Renal pelvis (tissue), 12 donors: Measurements from ENCODE around the gene OR4F15. TPM values are rescaled to one million over a fixed set of nuclear protein-coding genes. Genes with fewer than 3 reads are reported as not detected.
"Not testable (repeated sequence)": the region's sequence is repeated elsewhere in the genome, so short reads cannot be mapped to it uniquely, and the experiment has no call there.

ENCODE experiments used
- DNase-seq: peaks from one replicate; pipeline ENCODE4 v3.0.0-alpha.2; 2013
- long read RNA-seq, 16 experiments: transcript quantifications; one replicate each; lab custom pipeline, GENCODE V29; 2026
- polyA plus RNA-seq, 3 donors: library from polyadenylated mRNA; unstranded; fragments of 120-200 nt; gene quantifications; one replicate each; pipeline ENCODE4 v1.2.1, GENCODE V29; 2013; ENCODE audit not compliant: insufficient read length in 3 of 3

OR4F15 gene, protein sequence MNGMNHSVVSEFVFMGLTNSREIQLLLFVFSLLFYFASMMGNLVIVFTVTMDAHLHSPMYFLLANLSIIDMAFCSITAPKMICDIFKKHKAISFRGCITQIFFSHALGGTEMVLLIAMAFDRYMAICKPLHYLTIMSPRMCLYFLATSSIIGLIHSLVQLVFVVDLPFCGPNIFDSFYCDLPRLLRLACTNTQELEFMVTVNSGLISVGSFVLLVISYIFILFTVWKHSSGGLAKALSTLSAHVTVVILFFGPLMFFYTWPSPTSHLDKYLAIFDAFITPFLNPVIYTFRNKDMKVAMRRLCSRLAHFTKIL
- polyA plus RNA-seq: under 1 TPM in 1 of 3 donors, not detected in 2; 0.04 TPM
- long read RNA-seq, donor 1: 0 reads
- long read RNA-seq, donor 2: 0 reads
- long read RNA-seq, donor 3: 0 reads
- long read RNA-seq, donor 4: 0 reads
- long read RNA-seq, donor 5: 0 reads
- long read RNA-seq, donor 6: 0 reads
- long read RNA-seq, donor 7: 0 reads
- long read RNA-seq, donor 8: 0 reads
- long read RNA-seq, donor 9: 0 reads
- long read RNA-seq, donor 10: 0 reads
- long read RNA-seq, donor 11: 0 reads
- long read RNA-seq, donor 12: 0 reads
- long read RNA-seq, donor 13: 0 reads
- long read RNA-seq, donor 14: 0 reads
- long read RNA-seq, donor 15: 0 reads
- long read RNA-seq, donor 16: 0 reads

DNA sequence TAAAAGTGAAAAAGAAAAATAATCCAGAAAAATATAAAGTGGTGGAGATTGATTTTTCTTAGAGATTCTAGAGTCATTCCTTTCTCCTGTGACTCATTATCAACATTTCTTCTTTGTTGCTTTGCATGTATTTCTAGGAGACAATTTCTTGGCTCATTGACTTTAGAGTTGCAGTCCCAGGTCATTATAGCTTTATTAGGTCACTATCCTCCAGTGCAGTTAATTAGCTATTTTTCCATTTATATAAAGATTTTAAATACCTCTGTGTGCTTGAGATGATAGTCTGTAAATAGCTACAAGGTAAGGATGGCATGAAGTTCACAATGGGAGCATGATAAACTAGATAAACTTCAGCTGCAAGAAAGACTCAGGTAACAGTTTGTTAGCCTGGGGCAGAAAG lies at the start of gene OR4F15:
OR4F15 (plus strand) TSS at position 301 of the 400 bp plus-strand sequence. CDS start 5,985 bp downstream, outside the sequence.
- DNase-seq: no peak

DNA sequence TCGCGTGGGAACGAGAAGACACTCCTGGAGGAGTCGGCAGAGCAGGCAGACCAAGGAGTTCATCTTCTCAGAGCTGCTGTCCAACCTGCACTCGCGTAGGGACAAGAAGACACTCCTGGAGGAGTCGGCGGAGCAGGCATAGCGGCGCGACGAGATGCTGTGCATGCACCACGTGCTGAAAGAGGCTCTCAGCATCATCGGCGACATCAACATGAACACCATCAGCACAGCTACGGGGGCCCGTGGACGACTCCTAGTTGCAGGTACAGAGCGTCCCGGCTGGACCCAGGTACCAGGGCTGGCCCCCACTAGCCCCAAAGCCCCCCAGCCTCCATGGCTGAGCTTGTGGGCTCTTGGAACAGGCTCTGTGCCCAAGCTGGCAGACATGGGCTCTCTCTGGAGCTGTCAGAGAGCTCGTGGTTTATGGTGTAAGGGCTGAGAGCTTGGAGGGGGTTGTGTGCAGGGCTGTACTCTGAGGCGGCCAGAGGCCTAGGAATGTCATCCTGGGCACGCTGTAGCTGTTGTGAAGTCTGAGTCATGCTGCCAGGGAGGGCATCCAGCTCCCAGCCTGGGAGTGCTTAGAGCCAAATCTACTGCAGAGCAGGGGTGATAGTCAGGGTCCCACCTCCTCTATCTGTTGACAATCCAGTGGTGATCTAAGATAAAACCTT lies 47.2 kb upstream of the OR4F15 start:
- not testable (repeated sequence) for DNase-seq

DNA sequence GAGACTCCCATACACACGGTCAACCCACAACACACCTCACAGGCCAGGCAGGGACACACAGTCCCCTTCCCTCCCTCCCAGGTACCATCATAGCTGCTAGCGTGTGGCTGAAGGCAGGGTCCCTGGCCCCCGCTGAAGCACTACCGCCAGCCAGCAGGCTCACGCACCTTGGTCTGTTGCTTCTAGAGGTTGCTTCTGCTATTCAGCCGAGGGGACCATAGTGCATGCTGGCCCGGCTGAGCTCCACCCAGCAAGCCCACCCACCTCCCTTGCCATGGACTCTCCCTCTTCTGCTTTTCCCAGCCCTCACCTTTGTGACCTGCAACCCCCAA lies 46.7 kb upstream of the OR4F15 start:
- DNase-seq: not testable (repeated sequence)

DNA sequence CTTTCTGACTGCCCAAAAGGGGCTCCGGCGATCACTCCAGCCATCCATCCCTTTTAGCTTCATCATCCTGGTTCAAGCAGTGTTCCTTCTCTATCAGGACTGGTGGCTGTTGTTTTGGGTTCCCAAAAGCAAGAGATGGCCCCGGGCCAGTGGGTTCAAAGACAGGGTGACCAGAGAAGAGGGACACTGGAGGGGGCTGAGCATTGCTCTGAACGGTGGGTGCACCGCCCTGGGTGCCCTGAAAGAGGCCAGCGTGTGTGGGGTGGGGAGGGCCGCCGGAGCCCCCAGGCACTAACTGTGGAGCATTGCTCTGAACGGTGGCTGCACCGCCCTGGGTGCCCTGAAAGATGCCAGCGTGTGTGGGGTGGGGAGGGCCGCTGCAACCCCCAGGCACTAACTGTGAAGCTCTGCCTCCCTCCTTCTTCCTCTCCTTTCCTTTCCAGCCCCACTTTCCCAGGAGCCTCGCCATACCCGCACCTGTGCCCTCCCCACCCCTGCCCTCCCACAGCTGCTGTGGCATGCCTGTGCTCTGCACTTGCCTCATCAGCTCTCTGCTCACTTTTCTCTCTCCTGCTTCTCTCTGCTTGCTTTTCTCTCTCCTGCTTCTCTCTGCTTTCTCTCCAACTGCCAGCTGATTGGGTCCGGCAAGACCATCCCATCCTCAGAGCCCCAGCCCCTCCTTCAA lies 46.1 kb upstream of the OR4F15 start:
- no peak for DNase-seq

DNA sequence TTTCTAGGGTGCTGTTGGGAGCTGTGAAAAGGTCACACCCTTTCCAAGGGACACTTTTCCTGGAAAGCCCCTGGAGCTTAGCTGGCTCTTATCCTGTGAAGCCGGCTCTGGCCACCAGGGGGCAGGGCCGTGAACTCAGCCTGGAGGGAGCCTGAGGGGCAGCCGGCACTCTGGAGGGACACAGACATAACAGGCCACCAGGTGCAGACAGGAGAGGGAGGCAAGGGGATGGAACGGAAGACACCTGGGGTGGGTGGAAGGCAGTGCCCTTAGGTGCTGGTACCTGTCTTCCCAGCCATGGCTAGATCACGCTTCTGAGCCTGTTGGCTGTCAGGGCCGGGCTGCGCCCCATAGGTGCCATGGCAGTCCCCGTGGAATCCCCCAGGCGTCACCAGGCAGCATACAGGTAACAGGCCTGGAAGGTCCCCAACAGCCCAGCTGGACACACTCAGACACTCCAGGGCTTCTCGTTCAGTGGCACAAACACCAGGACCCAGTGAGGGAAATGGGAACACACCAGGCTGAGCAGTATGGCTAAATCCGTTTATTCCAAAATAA lies 44.8 kb upstream of the OR4F15 start:
- DNase-seq: not testable (repeated sequence)

DNA sequence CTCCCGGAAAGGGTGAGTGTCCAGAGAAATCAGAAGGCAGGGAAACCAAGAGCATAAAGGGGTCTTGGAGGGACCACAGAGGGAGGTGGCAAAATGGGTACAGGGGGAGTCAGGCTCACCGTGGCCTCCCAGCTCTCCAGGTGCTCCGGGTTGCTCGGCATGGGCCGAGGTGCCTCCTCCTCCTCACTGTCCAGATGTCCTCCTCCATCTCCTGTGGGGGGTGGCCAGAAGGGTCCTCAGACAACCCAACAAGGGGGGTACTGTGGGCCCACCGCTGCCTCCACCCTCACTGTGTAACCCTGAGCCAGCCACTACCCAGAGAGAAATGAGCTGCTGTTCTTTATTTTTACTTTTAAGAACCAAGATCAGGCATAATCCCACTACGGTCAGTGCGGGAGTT lies 39.1 kb upstream of the OR4F15 start:
- DNase-seq: no peak

DNA sequence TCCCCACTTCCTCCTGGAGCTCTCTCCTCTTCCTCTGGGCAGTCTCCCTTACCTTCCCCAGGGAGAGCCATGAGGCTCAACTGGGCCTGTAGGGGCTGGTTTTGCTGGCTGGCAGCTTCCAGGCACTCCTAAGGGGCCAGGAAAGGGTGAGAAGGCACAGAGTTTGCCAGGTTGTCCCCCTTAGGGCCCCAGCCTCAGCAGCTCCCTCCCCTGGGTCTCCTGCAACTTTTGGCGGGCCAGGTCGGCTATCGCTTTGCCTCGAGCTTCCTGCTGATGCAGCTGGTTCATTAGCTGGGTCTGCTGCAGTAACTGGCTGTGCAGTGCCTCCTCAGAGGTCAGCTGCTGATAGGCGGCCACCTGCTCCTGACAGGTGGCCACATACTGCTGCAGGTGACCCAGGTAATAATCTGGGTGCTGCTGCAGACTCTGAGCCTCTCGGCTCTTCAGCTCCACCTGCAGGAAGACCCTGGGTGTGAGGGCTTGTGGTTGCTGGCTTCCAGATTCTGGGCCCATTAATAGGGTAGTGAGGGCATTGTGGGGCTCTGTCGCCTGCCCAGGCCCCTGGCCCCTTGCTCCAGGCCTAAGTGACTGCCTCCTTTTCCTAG lies 38.4 kb upstream of the OR4F15 start:
- DNase-seq: no peak

DNA sequence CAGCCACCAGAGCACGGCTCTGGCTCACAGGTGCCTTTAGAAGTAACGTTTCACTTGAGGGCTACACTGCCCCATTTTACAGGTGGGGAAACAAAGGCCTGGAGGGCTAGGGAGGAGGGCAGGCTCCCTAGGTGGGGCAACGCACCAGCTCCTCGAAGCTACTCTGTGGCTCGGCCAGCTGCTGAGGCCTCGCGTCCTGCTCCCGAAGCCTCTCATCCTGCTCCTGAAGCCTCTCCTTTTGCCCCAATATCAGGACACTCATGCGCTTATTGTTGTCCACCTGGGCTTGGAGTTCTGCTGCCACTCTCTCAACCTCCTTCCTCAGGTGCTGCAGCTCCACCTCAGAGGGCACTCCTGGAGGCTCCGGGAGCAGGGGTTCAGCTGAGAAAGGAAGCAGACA lies 36.9 kb upstream of the OR4F15 start:
- no peak for DNase-seq

DNA sequence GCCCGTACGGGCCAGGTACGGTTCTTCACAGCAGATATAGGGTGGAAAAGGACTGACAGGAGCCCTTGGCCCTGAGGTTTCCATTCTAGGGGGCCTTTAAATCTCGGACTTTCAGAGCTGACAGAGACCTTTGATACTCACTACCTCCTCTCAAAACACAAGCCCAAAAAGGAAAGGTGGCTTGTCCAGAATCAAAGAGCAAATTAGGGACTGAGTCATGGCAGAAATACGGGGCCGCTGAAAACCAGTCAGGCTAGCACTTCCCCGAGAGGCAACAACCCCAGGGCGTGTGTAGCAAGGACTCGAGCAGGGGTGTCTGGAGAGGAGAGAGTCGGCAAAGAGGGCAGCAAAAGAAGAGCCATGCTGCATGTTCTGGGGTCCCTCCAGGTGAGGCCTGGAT lies 33.4 kb upstream of the OR4F15 start:
- DNase-seq: not testable (repeated sequence)

DNA sequence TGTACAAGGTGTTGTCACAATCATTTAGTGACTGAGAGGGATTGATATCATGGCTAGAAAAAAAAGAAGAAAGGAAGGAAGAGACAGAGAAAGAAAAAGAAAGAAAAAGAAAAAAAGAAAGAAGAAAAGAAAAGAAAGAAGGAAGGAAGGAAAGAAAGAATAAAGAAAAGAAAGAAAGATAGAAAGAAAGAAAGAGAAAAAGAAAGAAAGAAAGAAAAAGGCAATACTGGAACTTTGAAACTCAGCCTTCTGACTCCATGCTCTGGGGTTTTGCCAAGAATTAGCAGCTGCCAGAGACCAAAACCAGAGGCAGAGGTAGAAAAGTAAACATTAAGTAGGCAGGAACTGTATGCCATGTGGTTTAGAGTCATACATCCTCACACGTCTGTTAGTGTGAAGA lies 31.8 kb upstream of the OR4F15 start:
- not testable (repeated sequence) for DNase-seq

DNA sequence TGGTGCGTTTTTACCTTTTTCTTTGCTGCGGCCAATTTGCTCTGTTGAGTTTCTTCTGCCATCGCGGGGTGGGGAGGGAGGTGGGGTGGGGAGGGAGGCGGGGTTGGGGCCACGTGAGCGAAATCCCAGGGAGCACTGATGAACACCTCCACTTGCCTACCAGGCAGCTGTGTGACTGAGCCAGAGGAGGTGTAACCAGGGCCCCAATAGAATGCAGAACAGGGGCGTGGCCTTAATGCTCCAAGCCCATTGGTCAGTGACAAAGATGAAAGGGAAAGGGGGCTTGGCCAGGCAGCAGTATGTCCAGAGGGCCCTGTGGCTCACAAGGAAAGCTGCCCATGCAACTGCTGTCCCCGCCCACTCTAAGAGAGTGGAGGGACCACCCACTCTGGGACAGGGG lies 30.1 kb upstream of the OR4F15 start:
- DNase-seq: no peak

DNA sequence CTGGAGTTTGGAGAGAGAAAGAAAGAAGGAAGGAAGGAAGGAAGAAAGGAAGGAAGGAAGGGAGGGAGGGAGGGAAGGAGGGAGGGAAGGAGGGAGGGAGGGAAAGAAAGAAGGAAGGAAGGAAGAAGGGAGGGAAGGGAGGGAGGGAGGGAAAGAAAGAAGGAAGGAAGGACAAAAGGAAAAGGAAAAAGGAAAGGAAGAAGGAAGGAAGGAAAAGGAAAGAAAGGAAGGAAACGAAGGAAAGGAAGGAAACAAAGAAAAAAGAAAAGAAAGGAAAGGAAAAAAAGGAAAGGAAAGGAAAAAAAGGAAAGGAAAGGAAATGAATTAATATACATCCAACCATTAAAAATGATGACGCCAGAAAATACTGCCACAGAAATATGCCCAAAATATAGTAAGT lies 27.4 kb upstream of the OR4F15 start:
- DNase-seq: no peak

DNA sequence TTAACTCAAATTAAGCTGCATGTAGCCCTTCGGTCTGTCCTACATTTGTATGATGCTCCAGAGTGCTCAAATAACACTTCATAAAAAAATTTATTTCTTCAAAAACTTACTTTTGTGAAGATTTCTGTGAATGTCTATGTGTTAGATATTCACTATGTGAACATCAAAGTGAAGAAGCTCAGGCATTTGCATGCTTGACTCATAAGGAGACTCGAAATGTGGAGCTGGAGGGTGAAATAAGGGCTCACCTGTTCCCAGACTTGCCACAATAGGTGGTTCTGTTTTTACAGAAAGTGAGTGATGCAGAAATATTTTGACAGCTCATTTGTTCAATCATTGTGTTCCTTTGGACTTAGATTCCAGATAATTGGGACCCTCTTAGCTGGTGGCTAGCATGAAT lies 25.6 kb upstream of the OR4F15 start:
- not testable (repeated sequence) for DNase-seq

DNA sequence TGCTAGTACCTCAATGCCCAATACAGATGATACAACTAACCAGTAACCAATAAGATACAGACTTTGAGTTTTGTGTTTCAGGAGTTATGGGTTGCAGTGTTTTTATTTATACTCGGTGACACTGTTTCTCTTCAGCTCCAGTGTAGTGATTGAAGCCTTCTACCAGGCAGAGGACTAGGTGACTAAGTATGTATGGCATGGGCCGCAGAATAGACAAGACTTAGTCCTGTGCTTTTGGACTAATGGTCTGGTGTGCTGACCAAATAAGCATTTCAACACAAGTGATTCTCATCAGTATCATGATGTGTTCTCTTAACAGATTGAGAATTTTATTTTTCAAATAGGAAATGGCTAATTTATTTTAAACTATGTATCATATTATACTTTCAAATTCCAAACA lies 24.0 kb upstream of the OR4F15 start:
- not testable (repeated sequence) for DNase-seq

DNA sequence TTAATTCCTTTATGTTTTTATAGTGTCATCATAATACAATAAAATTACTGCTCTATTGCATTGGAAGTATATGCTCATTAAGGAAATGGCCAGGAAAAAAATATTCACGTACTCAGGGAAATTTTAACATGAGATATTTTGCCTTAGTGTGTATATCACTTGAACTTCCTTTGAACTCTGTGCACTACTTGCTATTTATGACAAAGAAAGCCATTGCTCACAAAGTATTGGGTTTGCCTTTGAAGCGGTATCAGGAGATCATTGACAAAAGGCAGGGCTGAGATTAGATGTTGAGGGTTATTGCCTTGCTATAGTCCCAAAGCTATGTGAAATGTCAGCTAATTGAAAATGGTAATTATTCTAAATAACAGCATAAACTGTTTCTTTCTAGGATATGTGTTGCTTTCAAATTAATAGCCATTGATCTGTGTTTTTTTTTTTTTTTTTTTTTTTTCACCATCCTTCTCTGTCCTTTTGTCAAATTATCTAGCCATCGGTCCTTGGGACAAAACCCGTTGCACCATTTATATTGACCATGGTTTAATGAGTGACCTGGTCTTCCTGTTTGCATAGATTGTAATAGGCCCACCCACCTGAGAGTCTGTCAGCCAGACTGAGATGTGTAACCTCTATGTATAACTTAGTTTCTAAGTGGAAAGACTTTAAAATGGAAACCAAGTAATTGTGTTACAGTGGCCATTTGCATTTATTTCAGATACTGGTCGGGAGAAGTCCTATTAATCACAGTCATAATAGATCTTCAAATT lies 23.3 kb upstream of the OR4F15 start:
- DNase-seq: not testable (repeated sequence)

DNA sequence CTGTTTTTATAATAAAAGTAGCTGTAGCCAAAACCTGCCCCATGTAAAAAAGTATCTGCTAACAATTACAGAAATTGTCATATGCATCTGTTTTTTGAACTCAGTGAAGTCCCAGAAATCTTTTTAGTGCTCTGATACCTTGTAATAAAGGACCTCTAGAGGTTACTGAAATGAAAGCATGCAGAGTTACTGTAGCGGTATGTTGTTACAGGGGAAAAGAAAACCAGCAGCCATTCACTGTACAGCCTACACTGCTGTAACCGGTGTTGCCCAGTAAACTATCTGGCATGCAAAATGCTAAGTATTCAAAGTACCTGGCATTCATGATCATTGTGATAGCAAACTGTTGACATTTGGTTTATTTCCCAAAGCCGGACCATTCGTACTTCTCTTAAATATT lies 21.3 kb upstream of the OR4F15 start:
- DNase-seq: not testable (repeated sequence)

DNA sequence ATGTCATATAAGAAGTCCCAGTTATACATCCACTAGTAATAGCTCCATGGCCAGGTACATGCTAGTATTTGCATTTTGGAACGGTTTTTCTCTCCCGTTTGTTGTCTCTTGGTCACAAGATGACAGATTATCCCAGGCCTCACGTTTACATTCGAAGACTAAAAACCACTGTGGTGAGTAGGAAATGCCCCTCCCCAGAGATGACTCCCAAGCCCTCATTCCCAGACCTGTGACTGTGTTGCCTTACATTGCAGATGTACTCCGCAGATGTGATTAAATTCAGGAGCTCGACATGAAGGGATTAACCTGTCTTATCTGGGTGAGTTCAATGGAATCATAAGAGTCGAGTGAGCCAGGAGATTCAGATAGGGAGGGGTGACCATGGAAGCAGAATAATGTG lies 18.0 kb upstream of the OR4F15 start:
- not testable (repeated sequence) for DNase-seq

DNA sequence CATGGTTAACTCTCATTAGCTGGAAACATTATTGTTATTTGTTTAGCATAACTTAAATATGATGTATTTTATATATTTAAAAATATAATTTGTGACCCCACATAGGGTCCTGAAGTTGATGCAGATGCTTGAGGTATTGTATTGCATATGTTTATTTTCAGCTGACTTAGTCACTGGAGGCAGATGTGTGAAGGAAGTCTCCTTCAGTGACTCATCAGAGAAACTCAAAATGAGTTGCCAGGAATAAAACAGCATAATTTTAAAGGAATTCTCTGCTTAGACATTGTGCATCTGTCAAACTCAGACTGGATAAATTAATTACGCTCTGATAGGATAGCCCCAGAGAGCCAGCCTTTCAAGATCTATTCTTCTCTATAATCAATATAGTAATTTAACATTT lies 16.5 kb upstream of the OR4F15 start:
- no peak for DNase-seq

DNA sequence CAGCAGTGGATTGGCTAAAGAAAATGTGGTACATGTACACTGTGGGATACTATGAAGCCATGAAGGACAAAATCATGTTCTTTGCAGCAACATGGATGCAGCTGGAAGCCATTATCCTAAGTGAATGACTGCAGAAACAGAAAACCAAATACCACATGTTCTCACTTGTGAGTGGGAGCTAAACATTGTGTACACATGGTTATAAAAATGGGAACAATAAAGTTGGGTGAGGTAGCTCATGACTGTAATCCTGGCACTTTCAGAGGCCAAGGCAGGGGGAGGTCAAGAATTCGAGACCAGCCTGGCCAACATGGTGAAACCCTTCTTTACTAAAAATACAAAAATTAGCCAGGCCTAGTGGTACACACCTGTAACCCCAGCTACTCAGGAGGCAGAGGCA lies 12.3 kb upstream of the OR4F15 start:
- DNase-seq: no peak

DNA sequence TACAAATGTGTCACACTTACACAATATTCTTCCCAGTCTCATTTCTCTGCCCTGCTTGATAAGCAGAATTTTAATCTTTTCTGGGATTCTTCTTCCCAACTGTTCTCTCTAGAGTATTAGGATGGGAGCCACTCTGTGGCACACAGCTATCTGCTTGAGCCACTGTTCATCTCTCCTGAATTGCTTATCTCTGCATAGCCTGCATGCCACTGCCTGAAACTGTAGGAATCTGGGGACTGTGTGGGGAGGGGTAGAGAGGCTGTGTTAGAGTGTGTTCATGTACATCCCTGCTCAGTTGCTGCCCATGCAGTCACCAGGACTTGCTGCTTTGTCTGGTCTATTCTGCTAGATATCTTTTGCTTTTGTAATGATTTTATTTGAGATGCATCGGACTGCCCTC lies 11.0 kb upstream of the OR4F15 start:
- DNase-seq: no peak

DNA sequence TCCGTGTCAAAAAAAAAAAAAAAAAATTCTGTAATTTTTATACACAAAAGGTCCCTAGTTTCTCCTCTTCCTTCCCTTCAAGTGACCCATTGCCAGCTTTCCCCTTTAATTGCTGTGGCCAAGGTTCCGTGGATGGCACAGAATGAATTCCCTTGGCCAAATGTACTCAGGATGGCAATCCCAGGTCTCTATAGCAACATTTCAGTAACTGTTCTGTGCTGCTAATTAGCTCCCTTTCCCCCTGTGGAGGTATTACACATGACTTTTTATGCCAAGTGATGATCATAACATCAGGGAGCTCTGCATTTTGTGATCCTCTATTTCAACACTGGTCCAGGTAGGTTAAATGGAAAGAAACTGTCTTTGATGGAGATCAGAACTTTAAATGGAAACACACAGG lies 8.8 kb upstream of the OR4F15 start, which contains the start of gene OR4F6:
OR4F6 (plus strand) TSS at position 301 of the 400 bp plus-strand sequence. CDS start 2,211 bp downstream, outside the sequence.
- no peak for DNase-seq
